A549 treated with dexamethasone at 1 μM for 4 hours (cell line): Measurements from ENCODE around the gene WDR48. TPM values are rescaled to one million over a fixed set of nuclear protein-coding genes. Genes with fewer than 3 reads are reported as not detected.

Experiments
- total RNA-seq: library from RNA; stranded (reverse); fragments of 200-300 nt; extraction: Qiagen RNA extraction; gene quantifications from 5 replicates; pipeline ENCODE4 v1.2.3, GENCODE V29; 2022

Gene WDR48
- 19.6 to 25.5 TPM (median 22.9 TPM) in 5 replicates for total RNA-seq

DNA sequence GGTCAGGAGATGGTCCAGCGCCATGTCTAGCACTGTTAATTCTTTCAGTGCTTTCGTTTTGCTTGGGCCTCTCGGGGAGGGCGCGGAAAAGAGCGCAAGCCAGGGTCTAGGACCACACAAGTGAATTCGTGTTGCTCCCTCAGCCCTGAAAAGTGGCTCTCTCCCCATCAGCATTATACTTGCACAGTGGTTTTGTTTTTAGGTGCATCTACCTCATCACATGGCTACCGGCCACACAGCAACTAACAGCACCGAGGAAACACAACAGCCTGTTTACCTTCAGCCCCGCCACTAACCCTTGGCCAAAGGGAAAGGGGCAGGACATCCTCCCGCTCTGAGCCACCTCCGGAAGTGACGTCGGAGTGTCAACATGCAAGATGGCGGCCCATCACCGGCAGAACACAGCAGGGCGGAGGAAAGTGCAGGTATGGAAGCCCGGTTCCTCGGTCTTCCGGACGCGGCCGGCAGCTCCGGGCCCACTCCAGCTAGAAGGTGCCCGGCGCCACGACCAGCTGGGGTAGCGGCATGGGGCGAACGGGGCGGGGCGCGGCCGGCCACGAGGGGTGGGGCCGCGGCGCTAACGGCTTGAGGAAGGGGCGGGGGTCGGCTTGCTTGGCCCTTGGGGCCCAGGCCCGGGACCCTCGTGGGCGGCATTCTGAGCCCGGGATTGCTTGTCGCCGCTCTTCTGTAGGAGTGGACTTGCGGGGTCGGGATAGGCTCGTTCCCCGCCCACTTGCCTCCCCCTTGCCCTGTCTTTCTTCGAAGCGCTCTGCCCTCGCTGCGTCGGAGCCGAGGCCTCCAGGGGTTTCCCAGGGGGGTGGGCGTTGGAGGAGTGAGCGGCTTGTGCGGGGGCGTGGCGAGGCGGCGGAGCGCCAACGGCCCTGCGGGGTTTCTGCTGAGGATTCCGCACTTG, at the start of gene WDR48, which contains the start of gene SCN11A:
WDR48 (plus strand) TSS at position 368 of the 913 bp plus-strand sequence; CDS start at position 378, 10 bp downstream.
SCN11A (minus strand) TSS at position 296 of the 913 bp plus-strand sequence. CDS start 101,582 bp downstream, outside the sequence.

DNA sequence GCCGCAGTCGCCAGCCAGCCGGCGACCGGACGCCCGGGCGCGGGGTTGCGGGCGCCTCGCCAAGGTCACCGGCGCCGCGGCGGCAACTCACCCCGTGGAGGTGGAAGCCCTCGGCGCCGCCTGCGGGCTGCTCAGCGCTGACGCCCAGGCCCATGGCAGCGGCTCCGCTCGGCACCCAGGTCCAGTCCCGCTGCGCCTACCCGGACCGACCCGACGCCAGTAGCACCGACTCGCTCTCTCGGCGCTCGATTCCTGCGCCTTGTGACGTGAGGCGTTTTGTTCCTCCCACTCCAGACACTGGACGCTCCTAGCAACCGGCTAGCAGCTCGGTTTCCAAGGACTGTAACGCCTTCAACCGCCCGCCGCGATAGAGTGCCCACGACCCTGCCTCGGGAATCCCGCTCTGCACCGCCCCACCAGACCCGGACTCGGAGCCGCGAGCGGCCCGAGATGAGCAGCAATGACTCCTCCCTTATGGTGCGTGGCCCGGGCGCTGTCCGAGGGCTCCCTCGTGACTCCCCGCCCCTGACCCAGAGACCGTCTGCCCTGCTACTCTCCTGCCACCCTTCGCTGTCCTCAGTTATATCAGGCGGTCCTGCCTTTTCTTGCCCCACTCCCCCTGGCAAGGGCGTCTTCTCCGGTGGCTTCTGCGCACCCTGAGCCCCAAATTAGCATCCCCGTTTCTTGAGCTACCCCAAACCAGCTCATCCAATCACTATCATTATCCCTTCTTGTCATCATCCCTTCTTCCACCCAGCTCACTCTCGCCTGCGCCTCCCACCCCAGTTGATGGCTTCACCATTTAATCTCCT, 55.8 kb downstream of the WDR48 start, which contains the start of the genes GORASP1 and TTC21A:
GORASP1 (minus strand) TSS at position 240 of the 812 bp plus-strand sequence; CDS start at position 154, 86 bp downstream.
TTC21A (plus strand) TSS at position 293 of the 812 bp plus-strand sequence; CDS start at position 451, 158 bp downstream.

Other genes starting within 250 kb of the WDR48 start
- 0.01 to 0.02 TPM in 2 of 5 replicates, not detected in the others for gene SCN10A, start 235.8 kb upstream of the WDR48 start, total RNA-seq
- not detected in 5 replicates for gene SCN11A, start 72 bp upstream of the WDR48 start, total RNA-seq
- gene GORASP1, start 55.6 kb downstream of the WDR48 start, total RNA-seq, result 24.8 to 35.9 TPM (median 32.1 TPM) in 5 replicates
- 1.2 to 2.2 TPM (median 1.9 TPM) in 5 replicates for gene TTC21A, start 55.7 kb downstream of the WDR48 start, total RNA-seq
- gene CSRNP1, start 101.6 kb downstream of the WDR48 start, total RNA-seq, result 17.9 to 23.0 TPM (median 22.0 TPM) in 5 replicates
- 0.21 to 0.28 TPM (median 0.25 TPM) in 5 replicates for gene XIRP1, start 140.6 kb downstream of the WDR48 start, total RNA-seq
- gene CX3CR1, start 228.0 kb downstream of the WDR48 start, total RNA-seq, result 0.04 to 0.07 TPM (median 0.06 TPM) in 5 replicates